Activated naive CD8-positive, alpha-beta T cell treated with anti-CD3 and anti-CD28 coated beads, Interleukin-2, amount 50 U/mL, for 24 hours (primary cell): Measurements from ENCODE around the gene SMTNL2.
"Not testable (repeated sequence)": the region's sequence is repeated elsewhere in the genome, so short reads cannot be mapped to it uniquely, and the experiment has no call there.

Experiments used
- ATAC-seq: fragments of 150-1000 bp; cut with Tn5 transposase; one replicate; pipeline ENCODE4 v1.10.0; 2021
- DNase-seq: peaks from one replicate; pipeline ENCODE4 v3.0.0; 2021
- H3K27ac Mint-ChIP-seq: one replicate; pipeline ENCODE4 v1.8.0; 2021; ENCODE audit warnings: mild to moderate bottlenecking, mixed read lengths
- H3K27me3 Mint-ChIP-seq: one replicate; pipeline ENCODE4 v1.8.0; 2021; ENCODE audit warnings: mixed read lengths
- H3K36me3 Mint-ChIP-seq: one replicate; pipeline ENCODE4 v1.8.0; 2021; ENCODE audit warnings: low read depth, mixed read lengths
- H3K4me1 Mint-ChIP-seq: one replicate; pipeline ENCODE4 v1.8.0; 2021; ENCODE audit warnings: mixed read lengths
- H3K4me3 Mint-ChIP-seq: one replicate; pipeline ENCODE4 v1.8.0; 2021; ENCODE audit warnings: mild to moderate bottlenecking, moderate library complexity, mixed read lengths
- H3K9me3 Mint-ChIP-seq: one replicate; pipeline ENCODE4 v1.8.0; 2021; ENCODE audit warnings: mixed read lengths

Gene SMTNL2

DNA sequence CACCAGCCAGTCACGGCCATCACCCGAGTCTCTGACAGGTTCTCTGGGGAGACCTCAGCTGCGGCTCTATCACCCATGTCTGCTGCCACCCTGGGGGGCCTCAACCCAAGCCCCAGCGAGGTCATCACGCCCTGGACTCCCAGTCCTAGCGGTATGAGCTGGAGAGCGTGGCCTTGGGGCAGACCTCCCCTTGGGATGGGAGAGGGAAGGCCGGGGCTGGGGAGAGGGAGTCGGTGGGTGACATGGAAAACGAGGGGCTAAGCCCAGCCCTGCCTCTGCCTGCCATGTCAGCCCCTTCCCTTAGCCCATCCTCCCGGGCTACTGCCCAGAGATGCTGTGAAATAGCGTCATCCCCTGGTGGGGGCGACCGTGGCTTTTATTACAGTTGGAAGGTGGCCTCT is 8.7 kb downstream of the SMTNL2 start:
- no peaks in the 10 kb centered on the region for H3K36me3 Mint-ChIP-seq
- H3K4me3 Mint-ChIP-seq, result no peak overlapping the region
- no peaks in the 10 kb centered on the region for H3K9me3 Mint-ChIP-seq
- peaks cover 4% of the 10 kb centered on the region for H3K4me1 Mint-ChIP-seq
- DNase-seq (no peak), ATAC-seq (no peak)
- H3K27ac Mint-ChIP-seq, result no peak overlapping the region
- peaks cover 6% of the 10 kb centered on the region for H3K27me3 Mint-ChIP-seq

DNA sequence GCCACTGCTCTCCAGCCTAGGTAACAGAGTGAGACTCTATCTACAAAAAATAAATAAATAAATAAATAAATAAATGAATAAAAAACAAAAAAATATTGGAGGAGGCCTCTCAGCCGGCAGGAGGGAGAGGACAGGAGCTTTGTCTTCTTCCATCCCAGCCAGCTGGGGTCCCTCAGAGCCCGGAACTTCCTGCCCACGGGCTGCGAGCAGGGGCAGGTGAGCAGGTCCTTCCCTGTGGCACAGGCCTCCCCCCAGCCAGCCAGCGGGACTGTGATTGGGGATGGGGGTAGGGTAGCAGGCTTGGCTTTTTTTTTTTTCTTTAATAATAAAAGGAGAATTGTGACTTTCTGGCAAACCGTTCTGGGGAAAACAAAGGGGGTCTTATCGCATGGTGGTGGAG is 10.1 kb downstream of the SMTNL2 start:
- DNase-seq (no peak), ATAC-seq (no peak)
- H3K4me1 Mint-ChIP-seq, result peaks cover 3% of the 10 kb centered on the region
- no peak overlapping the region for H3K4me3 Mint-ChIP-seq
- H3K36me3 Mint-ChIP-seq, result no peaks in the 10 kb centered on the region
- no peak overlapping the region for H3K27ac Mint-ChIP-seq
- H3K27me3 Mint-ChIP-seq, result peaks cover 6% of the 10 kb centered on the region
- no peaks in the 10 kb centered on the region for H3K9me3 Mint-ChIP-seq

DNA sequence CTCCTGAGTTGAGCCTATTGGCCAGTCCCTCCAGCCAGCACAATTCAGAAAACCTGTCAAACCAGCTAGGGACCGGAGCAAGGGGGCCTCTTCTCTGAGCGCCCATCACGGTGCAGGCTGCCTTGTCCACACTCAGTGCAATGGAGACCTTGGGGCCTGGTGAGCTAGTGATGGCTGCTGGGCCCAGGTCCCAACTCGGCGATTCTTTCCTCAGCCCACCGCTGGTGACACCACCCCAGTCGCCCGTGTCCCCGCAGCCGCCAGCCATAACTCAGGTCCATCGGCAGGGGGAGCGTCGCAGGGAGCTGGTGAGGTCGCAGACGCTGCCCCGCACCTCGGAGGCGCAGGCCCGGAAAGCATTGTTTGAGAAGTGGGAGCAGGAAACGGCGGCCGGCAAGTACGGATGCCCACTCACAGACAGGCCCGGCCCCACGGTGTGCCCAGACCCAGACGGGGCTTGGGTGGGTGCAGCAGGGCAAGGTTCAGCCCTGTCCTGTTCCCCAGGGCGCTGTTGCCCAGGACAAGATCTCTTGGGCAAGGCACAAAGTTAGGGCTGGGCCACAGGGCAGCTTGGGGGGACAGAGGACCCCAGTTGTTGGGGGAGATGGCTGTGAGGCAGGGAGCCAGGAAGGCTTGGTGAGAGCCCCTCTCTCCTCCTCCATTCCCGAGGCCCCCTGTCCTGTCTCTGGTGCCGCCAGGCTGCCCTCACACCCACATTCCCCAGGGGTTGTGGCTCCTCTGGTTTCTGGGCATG is 10.8 kb downstream of the SMTNL2 start:
- Mint-ChIP-seq H3K4me3 (no peak overlapping the region), H3K36me3 (no peaks in the 10 kb centered on the region), H3K27me3 (peaks cover 6% of the 10 kb centered on the region), H3K4me1 (peaks cover 3% of the 10 kb centered on the region), H3K27ac (no peak overlapping the region), H3K9me3 (no peaks in the 10 kb centered on the region)
- ATAC-seq (peak; percentile 51), DNase-seq (peak; percentile 53)

DNA sequence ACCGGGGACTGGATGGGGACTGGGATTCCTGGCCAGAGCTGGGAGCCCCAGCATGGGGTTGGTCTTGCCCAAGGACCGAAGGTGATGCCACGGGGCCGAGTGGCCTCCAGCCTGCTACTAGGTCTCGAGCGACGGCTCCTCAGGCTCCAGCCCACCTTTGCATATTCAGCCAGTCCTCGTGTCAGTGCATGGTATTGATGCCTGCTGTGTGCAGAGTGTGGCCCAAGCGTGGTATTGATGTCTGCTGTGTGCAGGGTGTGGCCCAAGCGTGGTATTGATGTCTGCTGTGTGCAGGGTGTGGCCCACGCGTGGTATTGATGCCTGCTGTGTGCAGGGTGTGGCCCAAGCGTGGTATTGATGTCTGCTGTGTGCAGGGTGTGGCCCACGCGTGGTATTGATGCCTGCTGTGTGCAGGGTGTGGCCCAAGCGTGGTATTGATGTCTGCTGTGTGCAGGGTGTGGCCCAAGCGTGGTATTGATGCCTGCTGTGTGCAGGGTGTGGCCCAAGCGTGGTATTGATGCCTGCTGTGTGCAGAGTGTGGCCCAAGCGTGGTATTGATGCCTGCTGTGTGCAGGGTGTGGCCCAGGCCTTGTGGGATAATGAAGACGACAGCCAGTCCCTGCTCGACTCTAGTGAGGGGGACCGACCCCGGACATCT is 11.5 kb downstream of the SMTNL2 start:
- not testable (repeated sequence) for H3K27ac Mint-ChIP-seq, H3K4me1 Mint-ChIP-seq, ATAC-seq, H3K4me3 Mint-ChIP-seq, H3K27me3 Mint-ChIP-seq, H3K9me3 Mint-ChIP-seq, DNase-seq, H3K36me3 Mint-ChIP-seq

DNA sequence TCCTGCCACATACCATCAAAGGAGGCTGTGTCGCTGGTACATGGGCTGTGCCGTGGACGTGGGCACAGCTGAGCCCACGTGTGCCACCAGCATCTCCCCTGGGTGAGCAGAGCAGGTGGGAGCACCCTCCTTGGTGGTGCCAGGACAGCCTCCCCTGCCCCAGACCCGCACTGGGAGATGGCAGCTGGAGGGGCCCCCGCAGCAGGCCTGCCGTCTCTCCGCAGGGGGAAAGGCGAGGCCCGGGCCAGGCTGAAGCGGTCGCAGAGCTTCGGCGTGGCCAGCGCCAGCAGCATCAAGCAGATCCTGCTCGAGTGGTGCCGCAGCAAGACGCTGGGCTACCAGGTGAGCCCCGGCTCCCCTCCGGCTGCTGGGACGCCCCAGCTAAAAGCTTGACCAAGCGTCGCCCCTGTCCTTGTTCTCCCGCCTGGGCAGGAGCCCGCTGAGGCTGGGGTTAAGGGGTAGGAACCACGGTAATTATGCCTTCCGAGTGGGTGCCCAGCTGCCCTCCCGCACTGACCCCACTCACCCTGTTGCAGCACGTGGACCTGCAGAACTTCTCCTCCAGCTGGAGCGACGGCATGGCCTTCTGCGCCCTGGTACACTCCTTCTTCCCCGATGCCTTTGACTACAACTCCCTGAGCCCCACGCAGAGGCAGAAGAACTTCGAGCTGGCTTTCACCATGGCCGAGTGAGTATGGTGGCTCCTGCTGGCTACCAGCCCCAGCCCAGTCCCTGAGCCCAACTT is 12.5 kb downstream of the SMTNL2 start:
- H3K27ac Mint-ChIP-seq, result no peak overlapping the region
- ATAC-seq (no peak), DNase-seq (no peak)
- H3K4me1 Mint-ChIP-seq, result peaks cover 3% of the 10 kb centered on the region
- no peaks in the 10 kb centered on the region for H3K36me3 Mint-ChIP-seq
- no peak overlapping the region for H3K4me3 Mint-ChIP-seq
- peaks cover 1% of the 10 kb centered on the region for H3K27me3 Mint-ChIP-seq
- no peaks in the 10 kb centered on the region for H3K9me3 Mint-ChIP-seq

DNA sequence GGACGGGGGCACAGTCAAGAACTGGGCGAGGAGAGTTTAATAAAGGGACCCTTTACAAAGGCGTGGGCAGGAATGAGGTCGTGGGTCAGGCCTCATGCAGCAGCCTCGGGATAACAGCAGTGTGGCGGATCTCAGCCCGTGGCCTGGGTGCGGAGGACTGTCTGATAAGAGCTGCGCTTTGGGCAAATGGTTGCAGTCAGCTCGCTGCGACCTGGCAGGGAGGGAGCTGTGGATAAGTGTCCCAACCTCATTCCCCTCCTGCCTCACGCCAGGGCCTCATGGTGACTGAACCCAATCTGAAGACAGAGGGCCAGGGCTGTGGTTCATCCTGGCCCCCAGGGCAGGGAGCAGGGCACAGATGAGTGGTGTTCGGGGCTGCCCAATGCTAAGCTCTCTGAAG is 13.6 kb downstream of the SMTNL2 start:
- Mint-ChIP-seq H3K9me3 (no peaks in the 10 kb centered on the region), H3K27ac (no peak overlapping the region), H3K4me3 (no peak overlapping the region)

DNA sequence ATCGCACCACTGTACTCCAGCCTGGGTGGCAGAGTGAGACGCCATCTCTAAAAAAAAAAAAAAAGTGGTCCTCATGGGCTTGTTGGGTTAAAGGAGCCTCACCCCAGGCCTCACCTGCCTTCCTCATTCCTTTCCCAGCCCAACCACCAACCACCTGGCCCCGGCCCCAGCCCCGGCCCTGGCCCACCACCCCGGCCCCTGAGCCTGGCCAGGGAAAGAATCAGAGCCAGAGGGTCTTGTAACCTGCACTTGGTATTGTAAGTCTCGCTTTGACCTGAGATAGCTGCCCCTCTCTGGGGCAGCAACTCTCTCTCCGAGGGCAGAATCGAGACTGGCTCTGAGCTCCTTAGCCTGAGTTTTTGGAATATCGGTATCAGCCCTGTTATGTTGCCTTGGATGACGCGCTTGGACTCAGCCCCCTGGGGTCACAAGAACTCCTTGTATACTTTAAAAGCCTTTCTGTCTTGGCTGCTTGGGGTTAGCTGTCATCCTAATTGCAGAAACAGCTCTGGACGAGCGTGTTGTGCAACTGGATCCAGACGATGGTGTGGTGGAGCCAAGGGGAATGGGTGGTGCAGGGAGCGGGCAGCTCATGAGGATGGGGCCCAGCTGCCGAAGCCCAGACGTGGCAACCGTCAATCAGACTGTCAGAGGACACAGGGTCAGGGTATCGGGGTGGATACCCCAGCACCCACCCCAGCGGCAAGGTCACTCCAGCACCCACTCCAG is 14.6 kb downstream of the SMTNL2 start:
- H3K36me3 Mint-ChIP-seq, result no peaks in the 10 kb centered on the region
- DNase-seq, result no peak
- H3K9me3 Mint-ChIP-seq, result no peaks in the 10 kb centered on the region
- peaks cover 3% of the 10 kb centered on the region for H3K4me1 Mint-ChIP-seq
- no peaks in the 10 kb centered on the region for H3K27me3 Mint-ChIP-seq
- no peak overlapping the region for H3K4me3 Mint-ChIP-seq
- no peak for ATAC-seq
- H3K27ac Mint-ChIP-seq, result no peak overlapping the region

More for the DNA sequence above, 13.6 kb downstream of the SMTNL2 start:
- Mint-ChIP-seq H3K4me1 (peaks cover 3% of the 10 kb centered on the region), H3K36me3 (no peaks in the 10 kb centered on the region), H3K27me3 (no peaks in the 10 kb centered on the region)
- no peak for ATAC-seq
- DNase-seq, result no peak

DNA sequence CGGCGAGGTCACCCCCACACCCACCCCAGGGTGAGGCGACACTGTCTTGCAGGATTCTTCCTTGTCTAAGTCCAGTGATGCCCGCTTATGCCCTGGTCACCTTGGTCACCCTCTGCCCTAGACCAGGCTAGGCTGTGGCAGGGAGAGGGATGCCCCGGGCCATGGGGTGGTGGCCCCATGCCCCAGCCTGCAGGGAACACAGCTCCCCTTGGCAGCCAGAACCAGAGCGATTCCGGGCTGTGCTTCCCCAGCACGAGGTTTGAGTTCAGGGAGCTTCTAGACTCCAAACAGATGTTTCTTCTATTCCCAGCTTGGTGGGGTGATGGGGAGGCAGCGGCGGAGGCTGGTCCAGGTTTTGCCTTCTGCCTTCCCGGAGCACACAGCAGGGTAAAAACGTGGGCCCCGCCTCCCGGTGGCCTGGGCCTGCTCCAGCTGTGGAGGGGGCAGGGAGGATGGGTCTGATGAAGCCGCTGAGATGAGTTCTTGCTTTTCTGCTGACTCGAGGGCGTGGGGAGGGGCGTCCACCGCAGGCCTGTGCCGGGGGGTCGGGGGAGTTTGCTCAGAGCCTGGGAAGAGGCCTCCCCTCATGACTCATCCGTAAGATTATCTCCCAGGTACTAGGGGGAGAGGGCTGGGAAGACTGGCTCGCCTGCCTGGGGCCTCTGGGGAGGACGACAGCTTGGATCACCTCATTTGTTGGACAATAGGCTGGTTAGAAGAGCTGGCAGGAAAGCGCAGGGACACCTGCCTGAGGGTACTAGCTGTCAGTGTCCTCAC is 15.4 kb downstream of the SMTNL2 start:
- no peak for DNase-seq
- H3K27ac Mint-ChIP-seq, result no peak overlapping the region
- no peaks in the 10 kb centered on the region for H3K9me3 Mint-ChIP-seq
- H3K4me1 Mint-ChIP-seq, result peaks cover 3% of the 10 kb centered on the region
- no peaks in the 10 kb centered on the region for H3K27me3 Mint-ChIP-seq
- H3K4me3 Mint-ChIP-seq, result no peak overlapping the region
- no peaks in the 10 kb centered on the region for H3K36me3 Mint-ChIP-seq
- ATAC-seq, result no peak

DNA sequence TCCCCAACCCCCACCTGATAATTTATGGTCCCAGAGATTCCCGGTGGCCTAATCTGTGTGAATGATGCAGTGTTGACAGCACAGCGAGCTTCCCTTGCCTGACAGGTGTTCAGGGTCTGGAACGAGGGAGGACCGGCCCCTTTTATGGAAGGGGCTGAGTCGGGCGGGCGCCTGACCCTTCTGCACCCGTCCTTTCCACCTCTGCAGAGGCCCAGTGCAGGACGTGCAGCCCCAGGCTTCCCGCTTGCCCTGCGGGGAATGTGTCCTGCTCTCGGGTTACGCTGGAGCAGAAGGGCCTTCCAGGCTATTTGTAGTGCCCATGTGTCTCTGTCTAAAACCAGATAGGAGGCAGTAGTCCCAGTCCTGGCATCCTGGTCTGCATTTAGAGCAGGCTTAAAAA is 16.2 kb downstream of the SMTNL2 start:
- Mint-ChIP-seq H3K4me1 (no peaks in the 10 kb centered on the region), H3K27me3 (no peaks in the 10 kb centered on the region), H3K4me3 (no peak overlapping the region), H3K9me3 (no peaks in the 10 kb centered on the region), H3K36me3 (no peaks in the 10 kb centered on the region), H3K27ac (no peak overlapping the region)
- no peak for DNase-seq
- ATAC-seq, result no peak

DNA sequence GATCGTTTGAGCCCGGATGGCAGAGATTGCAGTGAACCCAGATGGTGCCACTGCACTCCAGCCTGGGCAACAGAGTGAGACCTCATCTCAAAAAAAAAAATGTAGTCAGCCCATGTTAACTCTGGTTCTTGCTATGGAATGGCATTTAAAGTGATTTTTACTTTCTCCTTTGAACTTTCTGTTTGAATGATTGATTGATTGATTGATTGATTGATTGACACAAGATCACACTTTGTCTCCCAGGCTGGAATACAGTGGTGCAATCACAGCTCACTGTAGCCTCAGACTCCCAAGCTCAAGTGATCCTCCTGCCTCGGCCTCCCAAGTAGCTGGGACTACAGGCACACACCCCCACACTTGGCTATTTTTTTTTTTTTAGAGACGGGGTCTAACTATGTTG is 17.0 kb downstream of the SMTNL2 start:
- no peak for DNase-seq
- no peak overlapping the region for H3K4me3 Mint-ChIP-seq
- no peaks in the 10 kb centered on the region for H3K36me3 Mint-ChIP-seq
- H3K27me3 Mint-ChIP-seq, result no peaks in the 10 kb centered on the region
- H3K4me1 Mint-ChIP-seq, result no peaks in the 10 kb centered on the region
- ATAC-seq, result no peak
- H3K9me3 Mint-ChIP-seq, result no peaks in the 10 kb centered on the region
- no peak overlapping the region for H3K27ac Mint-ChIP-seq

DNA sequence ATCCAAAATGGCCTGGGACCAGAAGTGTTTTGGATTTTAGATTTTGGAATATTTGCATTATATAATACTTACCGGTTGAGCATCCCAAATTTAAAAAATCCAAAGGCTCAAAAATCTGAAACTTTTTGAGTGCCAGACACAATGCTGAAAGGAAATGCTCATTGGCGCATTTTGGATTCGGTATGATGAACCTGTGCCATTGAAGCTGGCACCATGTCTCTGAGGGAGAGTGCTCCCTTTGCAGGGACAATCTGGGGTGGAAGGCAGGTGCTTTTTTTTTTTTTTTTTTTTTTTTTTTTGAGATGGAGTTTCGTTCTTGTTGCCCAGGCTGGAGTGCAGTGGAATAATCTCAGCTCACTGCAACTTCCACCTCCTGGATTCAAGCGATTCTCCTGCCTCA is 17.7 kb downstream of the SMTNL2 start:
- H3K9me3 Mint-ChIP-seq, result no peaks in the 10 kb centered on the region
- H3K36me3 Mint-ChIP-seq, result no peaks in the 10 kb centered on the region
- H3K4me1 Mint-ChIP-seq, result no peaks in the 10 kb centered on the region

DNA sequence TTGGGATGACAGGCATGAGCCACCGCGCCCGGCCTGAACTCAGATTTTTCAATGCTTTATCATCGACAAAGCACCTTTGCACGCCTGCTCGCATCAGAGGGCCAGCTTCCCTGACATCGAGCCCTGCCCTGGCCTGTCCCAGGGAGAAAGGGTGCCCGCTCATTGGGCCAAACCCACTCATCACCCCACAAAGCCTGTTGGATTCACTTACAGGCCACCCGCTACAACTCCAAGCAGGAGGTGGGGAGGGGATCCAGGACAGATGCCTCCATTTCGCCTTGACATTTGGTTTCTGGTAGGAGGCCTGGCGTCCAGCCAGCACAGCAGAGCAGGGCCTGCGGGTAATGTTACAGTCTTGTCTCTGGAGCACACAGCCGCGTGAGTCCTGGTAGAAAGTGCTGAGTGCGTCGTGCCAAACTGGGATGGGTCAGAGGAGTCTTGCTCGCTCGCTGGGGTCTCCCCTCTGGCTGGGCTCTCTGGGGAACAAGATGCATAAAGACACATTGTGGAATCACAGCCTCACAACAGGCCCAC is 19.8 kb downstream of the SMTNL2 start:
- no peak overlapping the region for H3K4me3 Mint-ChIP-seq
- ATAC-seq (no peak), DNase-seq (no peak)
- H3K9me3 Mint-ChIP-seq, result no peaks in the 10 kb centered on the region
- H3K27ac Mint-ChIP-seq, result no peak overlapping the region
- no peaks in the 10 kb centered on the region for H3K36me3 Mint-ChIP-seq
- no peaks in the 10 kb centered on the region for H3K4me1 Mint-ChIP-seq
- peaks cover 9% of the 10 kb centered on the region for H3K27me3 Mint-ChIP-seq

More for the DNA sequence above, 17.7 kb downstream of the SMTNL2 start:
- peaks cover 2% of the 10 kb centered on the region for H3K27me3 Mint-ChIP-seq
- no peak for ATAC-seq
- no peak for DNase-seq
- no peak overlapping the region for H3K4me3 Mint-ChIP-seq
- no peak overlapping the region for H3K27ac Mint-ChIP-seq

DNA sequence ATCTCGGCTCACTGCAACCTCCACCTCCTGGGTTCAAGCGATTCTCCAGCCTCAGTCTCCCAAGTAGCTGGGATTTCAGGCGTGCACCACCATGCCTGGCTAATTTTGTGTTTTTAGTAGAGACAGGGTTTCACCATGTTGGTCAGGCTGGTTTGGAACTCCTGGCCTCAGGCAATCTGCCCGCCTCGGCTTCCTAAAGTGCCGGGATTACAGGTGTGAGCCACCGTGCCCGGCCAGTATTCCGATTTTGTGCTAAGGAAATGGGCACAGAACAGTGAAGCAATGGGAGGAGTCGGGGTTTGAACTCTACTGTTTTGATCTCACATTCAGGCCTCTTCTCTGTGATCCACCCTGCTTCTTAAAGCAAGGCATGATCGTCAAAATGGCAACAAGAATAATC is 20.4 kb downstream of the SMTNL2 start:
- H3K4me3 Mint-ChIP-seq, result not testable (repeated sequence)

DNA sequence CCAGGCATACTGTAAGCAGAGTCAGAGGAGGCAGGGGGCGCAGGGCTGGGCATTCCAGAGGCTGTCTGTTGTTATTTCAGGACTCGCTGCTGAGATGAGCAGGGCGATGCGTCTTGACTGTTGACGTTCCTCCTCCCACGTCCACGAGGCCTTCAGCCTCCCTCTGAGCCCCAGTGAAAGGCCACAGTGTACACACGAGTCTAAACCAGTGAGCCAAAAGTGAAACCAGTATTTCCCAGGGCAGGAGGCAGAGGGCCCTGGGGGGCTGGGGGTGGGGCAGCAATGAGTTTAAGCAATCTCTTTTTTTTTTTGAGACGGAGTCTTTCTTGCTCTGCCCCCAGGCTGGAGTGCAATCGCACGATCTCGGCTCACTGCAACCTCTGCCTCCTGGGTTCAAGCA is 21.5 kb downstream of the SMTNL2 start:
- H3K27ac Mint-ChIP-seq, result no peak overlapping the region
- H3K36me3 Mint-ChIP-seq, result no peaks in the 10 kb centered on the region
- DNase-seq (no peak), ATAC-seq (no peak)
- H3K4me3 Mint-ChIP-seq, result no peak overlapping the region
- no peaks in the 10 kb centered on the region for H3K9me3 Mint-ChIP-seq
- H3K4me1 Mint-ChIP-seq, result no peaks in the 10 kb centered on the region
- peaks cover 10% of the 10 kb centered on the region for H3K27me3 Mint-ChIP-seq

More for the DNA sequence above, 20.4 kb downstream of the SMTNL2 start:
- not testable (repeated sequence) for DNase-seq, H3K4me1 Mint-ChIP-seq, ATAC-seq, H3K36me3 Mint-ChIP-seq, H3K9me3 Mint-ChIP-seq, H3K27ac Mint-ChIP-seq
- H3K27me3 Mint-ChIP-seq, result peaks cover 10% of the 10 kb centered on the region
